Kidney (tissue), 22 donors: ENCODE data around the gene CACFD1. TPM values are rescaled to one million over a fixed set of nuclear protein-coding genes. Genes with fewer than 3 reads are reported as not detected.

Experiments used
- DNase-seq, 5 donors: peaks; one replicate each; pipeline ENCODE4 v3.0.0-alpha.2; 2013 to 2020
- FAIRE-seq: peaks from 2 replicates; lab custom pipeline; 2012; peaks lifted over from hg19 to GRCh38; lab: Jason Lieb, UNC
- H3K27ac ChIP-seq, 2 donors: one replicate each; pipeline ENCODE4 v1.7.0; 2013; ENCODE audit warnings: low read depth in 2 of 2, low read length in 2 of 2, inconsistent platforms in 1 of 2
- H3K27me3 ChIP-seq: one replicate; pipeline ENCODE4 v1.7.1; 2013; ENCODE audit warnings: low read length, inconsistent platforms; ENCODE audit not compliant: control insufficient read depth, insufficient read depth
- H3K36me3 ChIP-seq, 3 donors: one replicate each; pipeline versions ENCODE4 v1.7.0 to v1.7.1; 2013; ENCODE audit warnings: low read length in 3 of 3, control low read depth in 1 of 3, inconsistent platforms in 1 of 3; ENCODE audit not compliant: insufficient read depth in 3 of 3, control insufficient read depth in 2 of 3
- H3K4me1 ChIP-seq, 3 donors: one replicate each; pipeline versions ENCODE4 v1.7.0 to v1.7.1; 2013; ENCODE audit warnings: low read length in 3 of 3, inconsistent platforms in 1 of 3, low read depth in 1 of 3; ENCODE audit not compliant: control insufficient read depth in 2 of 3, insufficient read depth in 2 of 3
- H3K4me3 ChIP-seq, 3 donors: one replicate each; pipeline versions ENCODE4 v1.7.0 to v1.8.1; 2013; ENCODE audit warnings: low read length in 3 of 3, control low read depth in 1 of 3, inconsistent platforms in 1 of 3
- H3K9ac ChIP-seq, 3 donors: one replicate each; pipeline versions ENCODE4 v1.7.0 to v1.7.1; 2013; ENCODE audit warnings: low read length in 3 of 3, control low read depth in 1 of 3, inconsistent platforms in 1 of 3
- H3K9me3 ChIP-seq, 3 donors: one replicate each; pipeline versions ENCODE4 v1.7.0 to v1.7.1; 2013; ENCODE audit warnings: low read length in 3 of 3, control low read depth in 1 of 3, inconsistent platforms in 1 of 3; ENCODE audit not compliant: control insufficient read depth in 2 of 3, insufficient read depth in 1 of 3
- CTCF ChIP-seq: IDR thresholded peaks from 3 replicates; pipeline ENCODE4 v1.5.1; 2012; ENCODE audit warnings: mild to moderate bottlenecking, moderate library complexity, borderline replicate concordance; ENCODE audit not compliant: insufficient read depth; ENCODE audit errors: extremely low read depth
- intact Hi-C: fragments of 100-400 bp; cut with DNase I; formaldehyde crosslinking; loops from one replicate; pipeline ENCODE4 v1.11.1; 2022
- long read RNA-seq, 10 donors: library from polyadenylated mRNA in 1 of 10; unstranded in 1 of 10; transcript quantifications; one replicate each; pipeline ENCODE4 v2.0.0 and lab custom pipeline, GENCODE V29; 2021 to 2026
- polyA plus RNA-seq: library from polyadenylated mRNA; stranded (reverse); fragments of 350-450 nt; fragmentation: Illumina TruSeq; extraction: RNeasy Lipid Tissue Mini Kit (QIAGEN cat#74804); gene quantifications from one replicate; pipeline ENCODE4 v1.2.3, GENCODE V29; 2014; ENCODE audit warnings: low read depth, low replicate concordance; ENCODE audit not compliant: insufficient read depth
- total RNA-seq: library from RNA; stranded (reverse); fragmentation: NEBNext Ultra II Directional; extraction: Animal tissue kit (Norgen Biotek cat#: 25700); gene quantifications from one replicate; pipeline ENCODE4 v1.2.1, GENCODE V29; 2021
- donor health status: control.
- donor health status: control.
- donor health status: control.
- donor health status: control.
- donor health status: control.
- donor health status: DM: yes; HTN: yes; CAD: no.
- donor health status: Normal renal cell carcinoma (clear cell type).

CACFD1 gene
- total RNA-seq = 37.3 TPM
- polyA plus RNA-seq = 37.8 TPM
- long read RNA-seq, donor 1, transcript CACFD1-202 (5 exons, 2,794 nt) = major isoform, 6 of 7 reads
- long read RNA-seq, donor 1, partial matches to known transcripts = 0 of 7 reads
- long read RNA-seq, donor 1, other reads (novel, unspliced or antisense) = 0 of 7 reads
- long read RNA-seq, donor 2, transcript CACFD1-202 (5 exons, 2,794 nt) = major isoform, 9 of 9 reads
- long read RNA-seq, donor 2, partial matches to known transcripts = 0 of 9 reads
- long read RNA-seq, donor 2, other reads (novel, unspliced or antisense) = 0 of 9 reads
- long read RNA-seq, donor 3, transcript CACFD1-202 (5 exons, 2,794 nt) = major isoform, 16 of 18 reads
- long read RNA-seq, donor 3, partial matches to known transcripts = 0 of 18 reads
- long read RNA-seq, donor 3, other reads (novel, unspliced or antisense) = 0 of 18 reads
- long read RNA-seq, donor 4, transcript CACFD1-202 (5 exons, 2,794 nt) = major isoform, 6 of 8 reads
- long read RNA-seq, donor 4, partial matches to known transcripts = 0 of 8 reads
- long read RNA-seq, donor 4, other reads (novel, unspliced or antisense) = 0 of 8 reads
- long read RNA-seq, donor 5 = 0 reads
- long read RNA-seq, donor 6, transcript CACFD1-202 (5 exons, 2,794 nt) = major isoform, 19 of 54 reads
- long read RNA-seq, donor 6, transcript CACFD1-201 (4 exons, 2,688 nt) = minor isoform, 6 of 54 reads
- long read RNA-seq, donor 6, partial matches to known transcripts = 28 of 54 reads
- long read RNA-seq, donor 6, other reads (novel, unspliced or antisense) = 0 of 54 reads
- long read RNA-seq, donor 7, transcript CACFD1-201 (4 exons, 2,688 nt) = minor isoform, 6 of 79 reads
- long read RNA-seq, donor 7, transcript CACFD1-202 (5 exons, 2,794 nt) = major isoform, 45 of 79 reads
- long read RNA-seq, donor 7, partial matches to known transcripts = 1 of 79 reads
- long read RNA-seq, donor 7, other reads (novel, unspliced or antisense) = 25 of 79 reads
- long read RNA-seq, donor 8, transcript CACFD1-202 (5 exons, 2,794 nt) = major isoform, 6 of 8 reads
- long read RNA-seq, donor 8, partial matches to known transcripts = 0 of 8 reads
- long read RNA-seq, donor 8, other reads (novel, unspliced or antisense) = 0 of 8 reads
- long read RNA-seq, donor 9, transcript CACFD1-202 (5 exons, 2,794 nt) = major isoform, 9 of 13 reads
- long read RNA-seq, donor 9, partial matches to known transcripts = 0 of 13 reads
- long read RNA-seq, donor 9, other reads (novel, unspliced or antisense) = 0 of 13 reads
- long read RNA-seq, donor 10, transcript CACFD1-202 (5 exons, 2,794 nt) = major isoform, 11 of 12 reads
- long read RNA-seq, donor 10, partial matches to known transcripts = 0 of 12 reads
- long read RNA-seq, donor 10, other reads (novel, unspliced or antisense) = 0 of 12 reads

DNA sequence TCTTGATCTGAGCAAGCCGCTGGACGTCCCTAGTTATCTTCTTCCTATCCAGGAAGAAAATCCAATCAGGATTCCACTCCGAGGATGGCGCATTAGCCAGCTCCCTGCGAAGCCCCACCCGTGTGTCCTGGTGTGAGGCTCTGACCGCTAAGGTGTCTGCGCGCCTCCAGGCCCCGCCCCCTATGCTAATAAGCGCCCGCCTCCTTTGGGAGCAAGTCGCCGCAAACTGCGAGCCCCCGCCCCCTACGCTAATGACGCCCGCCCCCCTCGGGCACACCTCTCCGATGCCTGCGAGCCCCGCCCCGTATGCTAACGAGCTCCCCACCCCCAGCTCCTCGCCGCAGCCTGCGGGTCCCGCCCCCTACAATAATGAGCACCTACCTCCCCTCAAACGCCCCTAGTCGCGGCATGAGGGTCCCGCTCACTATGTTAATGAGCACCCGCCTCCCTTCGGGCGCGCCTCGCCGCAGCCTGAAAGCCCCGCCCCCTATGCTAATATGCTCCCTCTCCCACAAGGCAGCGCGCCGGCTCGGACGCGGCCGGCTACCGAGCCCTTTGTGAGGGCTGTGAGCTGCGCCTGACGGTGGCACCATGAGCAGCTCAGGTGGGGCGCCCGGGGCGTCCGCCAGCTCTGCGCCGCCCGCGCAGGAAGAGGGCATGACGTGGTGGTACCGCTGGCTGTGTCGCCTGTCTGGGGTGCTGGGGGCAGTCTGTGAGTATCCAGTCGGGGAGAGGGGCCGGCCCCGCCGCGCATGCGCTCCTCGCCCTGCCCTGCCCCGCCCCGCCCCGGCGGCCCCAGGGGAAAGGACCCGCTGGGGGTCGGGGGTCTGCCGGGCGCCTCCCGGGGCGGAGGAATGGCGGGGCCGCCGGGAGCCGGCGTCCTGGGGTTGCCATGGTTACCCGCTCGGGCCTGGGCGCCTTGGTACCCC is at the start of gene CACFD1:
Gene CACFD1 (plus strand): TSS at position 503 of the 929 bp plus-strand sequence. CDS start 89 bp downstream, at position 592.
- intact Hi-C loops = no loop called here
- TF ChIP-seq CTCF = no peak
- H3K9me3 ChIP-seq = no peaks in the 10 kb centered on the region
- FAIRE-seq = no peak
- peaks cover 0 to 20% (median 6%) of the 10 kb centered on the region in 3 donors for H3K4me1 ChIP-seq
- H3K36me3 ChIP-seq = peaks cover 0 to 3% (median 0%) of the 10 kb centered on the region in 3 donors
- peak; percentile 98 to 99 (median 99) for DNase-seq
- H3K9ac ChIP-seq = peak within 1 kb of the TSS; percentile 35 to 95 (median 49)
- no peaks in the 10 kb centered on the region for H3K27me3 ChIP-seq
- peak within 1 kb of the TSS; percentile 83 to 97 for H3K27ac ChIP-seq
- peak within 1 kb of the TSS; percentile 59 to 80 (median 62) for H3K4me3 ChIP-seq

DNA sequence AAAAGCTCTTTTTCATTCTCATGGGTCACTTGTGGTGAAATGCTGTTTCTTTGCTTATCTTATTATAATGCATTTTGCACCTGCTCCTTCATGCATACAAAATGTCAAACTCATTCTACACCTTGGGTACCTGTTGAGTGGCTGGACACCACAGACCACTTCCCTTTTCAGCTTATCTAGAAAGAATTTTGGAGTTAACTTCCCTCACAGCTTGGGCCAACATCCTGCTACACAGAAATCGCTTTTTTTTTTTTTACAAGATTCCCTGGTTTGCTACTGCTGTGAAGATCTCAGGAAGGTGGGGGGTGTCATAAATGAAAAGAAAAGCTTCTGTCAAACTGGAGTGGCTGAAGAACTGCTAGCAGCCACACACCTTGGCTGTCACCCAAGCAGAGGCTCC is 44.6 kb upstream of the CACFD1 start:
- intact Hi-C loops = no loop called here
- Histone ChIP-seq H3K9ac (no peak overlapping the region), H3K4me1 (peaks cover 4 to 8% (median 7%) of the 10 kb centered on the region in 3 donors), H3K4me3 (no peak overlapping the region), H3K9me3 (no peaks in the 10 kb centered on the region), H3K27ac (no peak overlapping the region), H3K36me3 (peaks cover 2 to 32% (median 12%) of the 10 kb centered on the region in 3 donors), H3K27me3 (no peaks in the 10 kb centered on the region)
- DNase-seq = no peak
- no peak for TF ChIP-seq CTCF
- FAIRE-seq = no peak
